ENCODE measurements around the gene PUM1. TPM values are rescaled to one million over a fixed set of nuclear protein-coding genes. Genes with fewer than 3 reads are reported as not detected.

The PUM1 gene
- total RNA-seq, 2 donors from 2014 or later = 207 to 210 TPM

DNA sequence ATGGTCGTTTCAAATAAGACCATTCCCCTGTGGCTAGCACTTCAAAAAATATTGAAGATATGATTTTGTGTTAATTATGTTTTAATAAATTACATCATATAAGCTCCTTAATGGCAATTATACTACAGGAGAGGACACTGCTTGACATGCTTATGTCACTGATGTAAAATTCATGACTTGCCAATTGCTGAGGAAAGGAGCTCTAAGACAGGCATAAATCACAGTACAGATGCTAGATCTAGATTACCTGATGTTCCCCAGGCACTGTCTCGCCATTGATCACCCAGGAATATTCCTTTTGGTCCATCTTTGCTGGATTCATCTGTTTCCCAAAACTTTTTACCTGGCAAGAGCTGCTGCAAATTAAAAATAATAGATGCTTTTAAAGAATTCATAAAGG, 58.8 kb downstream of the PUM1 start:
- Mint-ChIP-seq H3K4me1 (peaks cover 56% of the 10 kb centered on the region), H3K27me3 (ENCODE audit: insufficient read depth) (no peaks in the 10 kb centered on the region), H3K9me3 (no peaks in the 10 kb centered on the region), H3K27ac (no peak overlapping the region), H3K4me3 (no peak overlapping the region), H3K36me3 (ENCODE audit: low read depth) (peaks cover 42% of the 10 kb centered on the region)
- no peak overlapping the region for H3K27ac ChIP-seq (ENCODE audit: low read depth, low read length)
- H3K9ac ChIP-seq (ENCODE audit: extremely low read depth, low read length, poor library complexity, severe bottlenecking) = no peak overlapping the region
- DNase-seq = no peak
- WGBS, 2 experiments (ENCODE audit: insufficient coverage in 1 of 2, insufficient read length in 1 of 2) = 95 to 100% methylated on average over 1 to 2 of the region's 2 CpGs
- peaks cover 4% of the 10 kb centered on the region for H3K4me1 ChIP-seq (ENCODE audit: control insufficient read depth, insufficient read depth, low read length)
- TF ChIP-seq, protein P1, sequence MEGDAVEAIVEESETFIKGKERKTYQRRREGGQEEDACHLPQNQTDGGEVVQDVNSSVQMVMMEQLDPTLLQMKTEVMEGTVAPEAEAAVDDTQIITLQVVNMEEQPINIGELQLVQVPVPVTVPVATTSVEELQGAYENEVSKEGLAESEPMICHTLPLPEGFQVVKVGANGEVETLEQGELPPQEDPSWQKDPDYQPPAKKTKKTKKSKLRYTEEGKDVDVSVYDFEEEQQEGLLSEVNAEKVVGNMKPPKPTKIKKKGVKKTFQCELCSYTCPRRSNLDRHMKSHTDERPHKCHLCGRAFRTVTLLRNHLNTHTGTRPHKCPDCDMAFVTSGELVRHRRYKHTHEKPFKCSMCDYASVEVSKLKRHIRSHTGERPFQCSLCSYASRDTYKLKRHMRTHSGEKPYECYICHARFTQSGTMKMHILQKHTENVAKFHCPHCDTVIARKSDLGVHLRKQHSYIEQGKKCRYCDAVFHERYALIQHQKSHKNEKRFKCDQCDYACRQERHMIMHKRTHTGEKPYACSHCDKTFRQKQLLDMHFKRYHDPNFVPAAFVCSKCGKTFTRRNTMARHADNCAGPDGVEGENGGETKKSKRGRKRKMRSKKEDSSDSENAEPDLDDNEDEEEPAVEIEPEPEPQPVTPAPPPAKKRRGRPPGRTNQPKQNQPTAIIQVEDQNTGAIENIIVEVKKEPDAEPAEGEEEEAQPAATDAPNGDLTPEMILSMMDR (conservative IDR thresholded peaks at IDR 0.05) = no peak
- H3K36me3 ChIP-seq (ENCODE audit: control insufficient read depth, insufficient read depth, low read length) = peaks cover 52% of the 10 kb centered on the region
- H3K4me3 ChIP-seq (ENCODE audit: low read length) = no peak overlapping the region
- no peaks in the 10 kb centered on the region for H3K27me3 ChIP-seq (ENCODE audit: control insufficient read depth, insufficient read depth, low read length, poor library complexity, severe bottlenecking)
- no peaks in the 10 kb centered on the region for H3K9me3 ChIP-seq (ENCODE audit: control insufficient read depth, low read length)

DNA sequence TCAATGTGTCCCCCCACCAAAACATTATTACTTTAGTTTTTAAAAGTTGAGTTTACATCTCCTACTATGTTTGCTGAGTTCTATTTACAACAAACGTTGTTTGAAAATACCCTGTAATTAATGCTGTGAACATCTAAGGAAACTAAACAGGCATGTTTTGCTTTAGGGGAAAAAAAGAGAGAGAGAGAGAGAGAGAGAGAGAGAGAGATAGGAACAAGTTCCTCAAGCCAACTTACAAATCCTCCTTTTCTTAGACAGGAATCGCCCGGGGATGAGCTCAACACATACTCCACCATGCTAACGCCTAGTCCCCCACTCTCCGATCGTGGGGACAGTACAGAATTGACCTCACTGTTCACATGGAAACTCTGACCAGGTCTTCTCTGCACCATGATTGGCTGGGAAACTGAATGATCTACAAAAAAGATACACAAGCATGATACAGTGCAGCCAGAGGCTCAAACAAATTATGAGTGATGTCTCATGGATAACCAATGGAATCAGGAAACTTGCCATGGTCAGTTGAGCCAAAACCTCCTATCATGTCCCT, 59.8 kb downstream of the PUM1 start:
- Mint-ChIP-seq H3K27ac (peak overlapping the region; percentile 14), H3K4me1 (peaks cover 52% of the 10 kb centered on the region), H3K4me3 (no peak overlapping the region), H3K27me3 (ENCODE audit: insufficient read depth) (no peaks in the 10 kb centered on the region), H3K9me3 (no peaks in the 10 kb centered on the region), H3K36me3 (ENCODE audit: low read depth) (peaks cover 47% of the 10 kb centered on the region)
- Histone ChIP-seq H3K27ac (ENCODE audit: low read depth, low read length) (no peak overlapping the region), H3K27me3 (ENCODE audit: control insufficient read depth, insufficient read depth, low read length, poor library complexity, severe bottlenecking) (no peaks in the 10 kb centered on the region), H3K4me3 (ENCODE audit: low read length) (no peak overlapping the region), H3K9ac (ENCODE audit: extremely low read depth, low read length, poor library complexity, severe bottlenecking) (no peak overlapping the region), H3K9me3 (ENCODE audit: control insufficient read depth, low read length) (no peaks in the 10 kb centered on the region), H3K4me1 (ENCODE audit: control insufficient read depth, insufficient read depth, low read length) (peaks cover 4% of the 10 kb centered on the region), H3K36me3 (ENCODE audit: control insufficient read depth, insufficient read depth, low read length) (peaks cover 58% of the 10 kb centered on the region)
- WGBS, 2 experiments (ENCODE audit: insufficient coverage in 1 of 2, insufficient read length in 1 of 2) = 92 to 100% methylated on average over 5 to 6 of the region's 6 CpGs
- DNase-seq = no peak
- TF ChIP-seq, protein P1 (conservative IDR thresholded peaks at IDR 0.05) = no peak

DNA sequence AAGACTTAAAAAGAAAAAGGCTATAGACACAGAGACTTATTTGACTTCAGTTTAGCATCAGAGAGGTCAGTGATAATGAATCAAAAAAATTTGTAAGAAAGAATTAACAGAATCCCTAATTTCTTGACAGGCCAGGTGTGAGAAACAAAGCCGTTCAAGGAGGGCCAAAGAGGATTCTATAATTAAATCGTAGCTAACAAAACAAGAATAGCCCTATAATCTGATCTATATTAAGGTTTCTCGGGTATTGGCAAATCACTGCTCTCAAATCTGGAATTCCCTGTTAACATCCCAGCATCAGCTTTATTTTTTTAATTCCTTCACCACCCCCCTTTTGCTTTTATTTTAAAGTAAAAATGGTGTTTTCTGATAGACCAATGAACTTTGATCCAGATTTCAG, 60.3 kb downstream of the PUM1 start:
- Mint-ChIP-seq H3K27ac (no peak overlapping the region), H3K27me3 (ENCODE audit: insufficient read depth) (no peaks in the 10 kb centered on the region), H3K4me1 (peaks cover 51% of the 10 kb centered on the region), H3K36me3 (ENCODE audit: low read depth) (peaks cover 52% of the 10 kb centered on the region), H3K4me3 (no peak overlapping the region), H3K9me3 (no peaks in the 10 kb centered on the region)
- H3K27ac ChIP-seq (ENCODE audit: low read depth, low read length) = no peak overlapping the region
- no peak overlapping the region for H3K9ac ChIP-seq (ENCODE audit: extremely low read depth, low read length, poor library complexity, severe bottlenecking)
- TF ChIP-seq, protein P1 (conservative IDR thresholded peaks at IDR 0.05) = no peak
- H3K27me3 ChIP-seq (ENCODE audit: control insufficient read depth, insufficient read depth, low read length, poor library complexity, severe bottlenecking) = no peaks in the 10 kb centered on the region
- H3K4me1 ChIP-seq (ENCODE audit: control insufficient read depth, insufficient read depth, low read length) = peaks cover 4% of the 10 kb centered on the region
- DNase-seq = no peak
- 98 to 100% methylated on average over 2 to 3 of the region's 3 CpGs for WGBS, 2 experiments (ENCODE audit: insufficient coverage in 1 of 2, insufficient read length in 1 of 2)
- H3K9me3 ChIP-seq (ENCODE audit: control insufficient read depth, low read length) = no peaks in the 10 kb centered on the region
- peaks cover 63% of the 10 kb centered on the region for H3K36me3 ChIP-seq (ENCODE audit: control insufficient read depth, insufficient read depth, low read length)
- H3K4me3 ChIP-seq (ENCODE audit: low read length) = no peak overlapping the region
